T-cell (primary cell): Measurements from ENCODE around the gene EFS. TPM values are rescaled to one million over a fixed set of nuclear protein-coding genes. Genes with fewer than 3 reads are reported as not detected.

ENCODE experiments used
- ATAC-seq, 4 experiments: fragments of 200-7000 bp in 3 of 4; fragments of 150-1000 bp in 1 of 4; cut with Tn5 transposase; replicated peaks in 1 of 4; 1 replicate in 3 of 4; 2 replicates in 1 of 4; pipeline ENCODE4 v1.10.0; 2021; ENCODE audit warnings: moderate library complexity in 3 of 4, mild to moderate bottlenecking in 2 of 4, moderate number of reproducible peaks in 1 of 4
- CTCF ChIA-PET, 2 donors: fragments of 300-600 bp; sonication (Branson Sonifier 250); formaldehyde crosslinking; loops; one replicate each; lab custom pipeline; 2022; ENCODE audit warnings: antibody characterized with exemption in 2 of 2; lab: Charles Lee
- POLR2A ChIA-PET, 2 donors: fragments of 300-600 bp; sonication (Branson Sonifier 250); formaldehyde crosslinking; loops; one replicate each; lab custom pipeline; 2022; ENCODE audit warnings: antibody characterized with exemption in 2 of 2; lab: Charles Lee
- DNase-seq, 35 experiments: peaks; one replicate each; pipeline versions ENCODE4 v3.0.0 to v3.0.0-alpha.2; 2013 to 2023
- H3K27ac ChIP-seq: one replicate; pipeline ENCODE4 v1.5.1; 2013; ENCODE audit warnings: low read length
- H3K27me3 ChIP-seq, 2 experiments: replicated peaks in 1 of 2; 1 replicate in 1 of 2; 2 replicates in 1 of 2; pipeline versions ENCODE4 v1.6.1 to v1.7.0; 2013; ENCODE audit warnings: low read length in 1 of 2, mixed read lengths in 1 of 2; ENCODE audit not compliant: control insufficient read depth in 2 of 2, insufficient read depth in 2 of 2; ENCODE audit errors: extremely low read depth in 1 of 2
- H3K36me3 ChIP-seq, 2 donors: 1 replicate in 1 of 2; 2 replicates in 1 of 2; pipeline versions ENCODE4 v1.6.1 to v1.7.0; 2013; ENCODE audit warnings: low read length in 1 of 2; ENCODE audit not compliant: control insufficient read depth in 2 of 2, insufficient read depth in 1 of 2; ENCODE audit errors: extremely low read depth in 1 of 2
- H3K4me1 ChIP-seq, 2 experiments: 1 replicate in 1 of 2; 2 replicates in 1 of 2; pipeline versions ENCODE4 v1.6.1 to v1.7.0; 2013; ENCODE audit warnings: low read length in 2 of 2, mixed read lengths in 1 of 2; ENCODE audit not compliant: insufficient read depth in 2 of 2, control insufficient read depth in 1 of 2; ENCODE audit errors: extremely low read depth in 1 of 2
- H3K4me3 ChIP-seq, 2 donors: 1 replicate in 1 of 2; 2 replicates in 1 of 2; pipeline versions ENCODE4 v1.5.1 to v1.7.0; 2013; ENCODE audit warnings: mild to moderate bottlenecking in 2 of 2, low read length in 1 of 2, moderate library complexity in 1 of 2; ENCODE audit not compliant: control insufficient read depth in 1 of 2; ENCODE audit errors: extremely low read depth in 1 of 2
- H3K9me3 ChIP-seq: 2 replicates; pipeline ENCODE4 v1.7.0; 2013
- H3K27ac Mint-ChIP-seq, 2 donors: one replicate each; pipeline ENCODE4 v1.8.0; 2020 to 2021; ENCODE audit warnings: mild to moderate bottlenecking in 2 of 2, mixed read lengths in 2 of 2
- H3K27me3 Mint-ChIP-seq, 2 donors: one replicate each; pipeline ENCODE4 v1.8.0; 2021 to 2022; ENCODE audit warnings: mixed read lengths in 2 of 2
- H3K36me3 Mint-ChIP-seq: one replicate; pipeline ENCODE4 v1.8.0; 2021; ENCODE audit warnings: mixed read lengths
- H3K4me1 Mint-ChIP-seq, 3 donors: one replicate each; pipeline ENCODE4 v1.8.0; 2020 to 2022; ENCODE audit warnings: mixed read lengths in 3 of 3, mild to moderate bottlenecking in 1 of 3
- H3K4me3 Mint-ChIP-seq, 3 donors: one replicate each; pipeline ENCODE4 v1.8.0; 2020 to 2022; ENCODE audit warnings: mild to moderate bottlenecking in 3 of 3, mixed read lengths in 3 of 3, moderate library complexity in 3 of 3
- H3K9me3 Mint-ChIP-seq, 3 donors: one replicate each; pipeline ENCODE4 v1.8.0; 2020 to 2022; ENCODE audit warnings: mixed read lengths in 3 of 3
- WGBS: methylation state at CpG from one replicate; pipeline ENCODE4 v1.1.5; 2013; ENCODE audit warnings: missing lambda C conversion rate; ENCODE audit not compliant: insufficient coverage; 5-methylcytosine and 5-hydroxymethylcytosine counted together
- total RNA-seq, 35 experiments: library from RNA in 6 of 35; stranded (reverse) in 6 of 35; fragments of 120-200 nt in 1 of 35; gene quantifications; one replicate each; pipeline versions ENCODE4 v1.2.1 to v1.2.4 and lab custom pipeline; 2013 to 2026

EFS gene
- total RNA-seq, 5 donors from 2014 or later (not counting 1 experiment from before 2014, with no cell fraction given): 0.15 TPM; not detected in 4

GRCh38 chr14:23361320-23361719 lies 3.7 kb downstream of the EFS start:
- Histone ChIP-seq H3K27ac (no peak overlapping the region), H3K9me3 (no peaks in the 10 kb centered on the region), H3K36me3 (no peaks in the 10 kb centered on the region), H3K4me3 (no peak overlapping the region), H3K4me1 (peaks cover 0 to 2% of the 10 kb centered on the region in 2 experiments), H3K27me3 (peaks cover 6 to 58% of the 10 kb centered on the region in 2 experiments)
- no peak for DNase-seq
- Mint-ChIP-seq H3K4me1 (peaks cover 0 to 2% (median 0%) of the 10 kb centered on the region in 3 donors), H3K4me3 (no peak overlapping the region), H3K36me3 (no peaks in the 10 kb centered on the region), H3K27me3 (peaks cover 13 to 31% of the 10 kb centered on the region in 2 donors), H3K9me3 (no peaks in the 10 kb centered on the region), H3K27ac (no peak overlapping the region)
- CTCF ChIA-PET: no interaction called here
- POLR2A ChIA-PET: no interaction called here
- no peak for ATAC-seq

- ATAC-seq (no peak), DNase-seq (no peak)
- H3K4me3 Mint-ChIP-seq: no peak overlapping the region
- 74% methylated on average over 6 of the region's 11 CpGs for WGBS
- Histone ChIP-seq H3K4me1 (peaks cover 0 to 2% of the 10 kb centered on the region in 2 experiments), H3K9me3 (no peaks in the 10 kb centered on the region), H3K27ac (no peak overlapping the region), H3K27me3 (peaks cover 6 to 57% of the 10 kb centered on the region in 2 experiments), H3K4me3 (no peak overlapping the region), H3K36me3 (no peaks in the 10 kb centered on the region)
- peaks cover 13 to 35% of the 10 kb centered on the region in 2 donors for H3K27me3 Mint-ChIP-seq
- H3K9me3 Mint-ChIP-seq: no peaks in the 10 kb centered on the region
- H3K4me1 Mint-ChIP-seq: peaks cover 0 to 2% (median 0%) of the 10 kb centered on the region in 3 donors
- no peak overlapping the region for H3K27ac Mint-ChIP-seq
- CTCF ChIA-PET: no interaction called here
- no peaks in the 10 kb centered on the region for H3K36me3 Mint-ChIP-seq
- POLR2A ChIA-PET: no interaction called here
These were observed 4.5 kb downstream of the EFS start for GRCh38 chr14:23360496-23360895.

- Histone ChIP-seq H3K36me3 (no peaks in the 10 kb centered on the region), H3K4me1 (no peaks in the 10 kb centered on the region), H3K27me3 (peaks cover 6 to 54% of the 10 kb centered on the region in 2 experiments), H3K27ac (no peak overlapping the region), H3K9me3 (no peaks in the 10 kb centered on the region), H3K4me3 (no peak overlapping the region)
- ATAC-seq: no peak
- ChIA-PET CTCF (no interaction called here), POLR2A (no interaction called here)
- H3K36me3 Mint-ChIP-seq: no peaks in the 10 kb centered on the region
- no peaks in the 10 kb centered on the region for H3K9me3 Mint-ChIP-seq
- no peak for DNase-seq
- H3K4me1 Mint-ChIP-seq: peaks cover 0 to 1% (median 0%) of the 10 kb centered on the region in 3 donors
- H3K27ac Mint-ChIP-seq: no peak overlapping the region
- WGBS: 81% methylated on average over 13 of the region's 22 CpGs
- no peak overlapping the region for H3K4me3 Mint-ChIP-seq
- H3K27me3 Mint-ChIP-seq: peaks cover 12 to 40% of the 10 kb centered on the region in 2 donors
These were observed 5.1 kb downstream of the EFS start for GRCh38 chr14:23359722-23360447.

GRCh38 chr14:23359167-23359626 lies 5.8 kb downstream of the EFS start:
- DNase-seq (no peak), ATAC-seq (no peak)
- H3K4me1 Mint-ChIP-seq: no peaks in the 10 kb centered on the region
- H3K9me3 Mint-ChIP-seq: no peaks in the 10 kb centered on the region
- Histone ChIP-seq H3K9me3 (no peaks in the 10 kb centered on the region), H3K36me3 (no peaks in the 10 kb centered on the region), H3K27ac (no peak overlapping the region), H3K27me3 (peaks cover 4 to 50% of the 10 kb centered on the region in 2 experiments), H3K4me1 (no peaks in the 10 kb centered on the region), H3K4me3 (no peak overlapping the region)
- H3K27ac Mint-ChIP-seq: no peak overlapping the region
- peaks cover 5 to 37% of the 10 kb centered on the region in 2 donors for H3K27me3 Mint-ChIP-seq
- ChIA-PET POLR2A (no interaction called here), CTCF (no interaction called here)
- no peak overlapping the region for H3K4me3 Mint-ChIP-seq
- no peaks in the 10 kb centered on the region for H3K36me3 Mint-ChIP-seq
- WGBS: 59% methylated on average over 5 of the region's 11 CpGs

GRCh38 chr14:23358553-23359166 lies 6.3 kb downstream of the EFS start:
- no peak overlapping the region for H3K4me3 ChIP-seq
- H3K27me3 ChIP-seq: peaks cover 0 to 45% of the 10 kb centered on the region in 2 experiments
- Mint-ChIP-seq H3K4me1 (peaks cover 0 to 4% (median 0%) of the 10 kb centered on the region in 3 donors), H3K27ac (no peak overlapping the region), H3K36me3 (no peaks in the 10 kb centered on the region), H3K27me3 (peaks cover 8 to 39% of the 10 kb centered on the region in 2 donors), H3K4me3 (no peak overlapping the region), H3K9me3 (no peaks in the 10 kb centered on the region)
- H3K9me3 ChIP-seq: no peaks in the 10 kb centered on the region
- ATAC-seq: no peak
- POLR2A ChIA-PET: no interaction called here
- WGBS: 84% methylated on average over 7 of the region's 12 CpGs
- no peaks in the 10 kb centered on the region for H3K36me3 ChIP-seq
- H3K27ac ChIP-seq: no peak overlapping the region
- no peaks in the 10 kb centered on the region for H3K4me1 ChIP-seq
- no peak for DNase-seq
- CTCF ChIA-PET: no interaction called here

GRCh38 chr14:23358042-23358441 lies 6.9 kb downstream of the EFS start:
- Histone ChIP-seq H3K36me3 (no peaks in the 10 kb centered on the region), H3K27ac (no peak overlapping the region), H3K4me1 (no peaks in the 10 kb centered on the region), H3K27me3 (peaks cover 0 to 42% of the 10 kb centered on the region in 2 experiments), H3K4me3 (no peak overlapping the region), H3K9me3 (no peaks in the 10 kb centered on the region)
- H3K36me3 Mint-ChIP-seq: no peaks in the 10 kb centered on the region
- no peaks in the 10 kb centered on the region for H3K9me3 Mint-ChIP-seq
- DNase-seq: no peak
- no peak overlapping the region for H3K27ac Mint-ChIP-seq
- ChIA-PET CTCF (no interaction called here), POLR2A (no interaction called here)
- peaks cover 11 to 39% of the 10 kb centered on the region in 2 donors for H3K27me3 Mint-ChIP-seq
- no peak overlapping the region for H3K4me3 Mint-ChIP-seq
- WGBS: 82% methylated on average over 3 of the region's 3 CpGs
- no peak for ATAC-seq
- H3K4me1 Mint-ChIP-seq: peaks cover 1 to 10% (median 5%) of the 10 kb centered on the region in 3 donors
